Endothelial cell of umbilical vein (primary cell): ENCODE results near the gene AKAP12. TPM values are rescaled to one million over a fixed set of nuclear protein-coding genes. Genes with fewer than 3 reads are reported as not detected.
A peak's percentile ranks its signal among the peaks of the same experiment; 100 is the strongest.

Experiments used
- BruUV-seq: library from RNA; stranded (reverse); fragments of 400-500 nt; replicated peaks from 2 replicates; lab custom pipeline; 2021; lab: Mats Ljungman, UMichigan
- CTCF ChIA-PET: fragments of 300-600, 350-600 bp; sonication (Branson Sonifier 250); formaldehyde crosslinking; loops from one replicate; lab custom pipeline; 2021; ENCODE audit warnings: antibody characterized with exemption, inconsistent platforms; lab: Charles Lee
- POLR2A ChIA-PET: fragments of 300-600, 350-600 bp; sonication (Branson Sonifier 250); formaldehyde crosslinking; loops from one replicate; lab custom pipeline; 2021; ENCODE audit warnings: antibody characterized with exemption, inconsistent platforms; lab: Charles Lee
- DNase-seq: peaks from one replicate; pipeline ENCODE4 v3.0.0-alpha.2; 2011; ENCODE audit warnings: low read depth, low spot score
- FAIRE-seq: peaks from 2 replicates; lab custom pipeline; 2011; peaks lifted over from hg19 to GRCh38; lab: Jason Lieb, UNC
- H2AFZ ChIP-seq: 2 replicates; pipeline ENCODE4 v1.6.0; 2012; ENCODE audit warnings: low read depth, low read length, control low read depth, inconsistent platforms
- H3K27ac ChIP-seq: 2 replicates; pipeline ENCODE4 v1.5.1; 2011; ENCODE audit warnings: low read depth, mild to moderate bottlenecking, control low read depth, low read length, moderate library complexity; ENCODE audit not compliant: insufficient read depth
- H3K27me3 ChIP-seq, 2 experiments: 2 replicates each; pipeline versions ENCODE4 v1.6.0 to v1.6.1; 2011; ENCODE audit warnings: low read length in 2 of 2, mixed read lengths in 1 of 2; ENCODE audit not compliant: control insufficient read depth in 2 of 2, insufficient read depth in 2 of 2
- H3K36me3 ChIP-seq, 2 experiments: 2 replicates in 1 of 2; 3 replicates in 1 of 2; pipeline ENCODE4 v1.5.1; 2011; ENCODE audit warnings: low read length in 2 of 2, mild to moderate bottlenecking in 1 of 2, moderate library complexity in 1 of 2; ENCODE audit not compliant: control insufficient read depth in 2 of 2, insufficient read depth in 2 of 2; ENCODE audit errors: extremely low read depth in 1 of 2
- H3K4me1 ChIP-seq: 3 replicates; pipeline ENCODE4 v1.5.1; 2011; ENCODE audit warnings: mild to moderate bottlenecking, low read length; ENCODE audit not compliant: control insufficient read depth, insufficient read depth; ENCODE audit errors: extremely low read depth
- H3K4me2 ChIP-seq: 2 replicates; pipeline ENCODE4 v1.6.1; 2011; ENCODE audit warnings: low read length, control low read depth, mixed read lengths; ENCODE audit not compliant: insufficient read depth
- H3K4me3 ChIP-seq, 3 experiments: fragments of 200-600 bp in 1 of 3; sonication (generic), shearing (Covaris generic) in 1 of 3; replicated peaks in 1 of 3; 2 replicates each; pipeline ENCODE4 v1.5.1; 2011 to 2016; ENCODE audit warnings: control low read depth in 3 of 3, low read length in 3 of 3, mild to moderate bottlenecking in 2 of 3, inconsistent platforms in 1 of 3, low read depth in 1 of 3, moderate library complexity in 1 of 3; ENCODE audit not compliant: insufficient read depth in 1 of 3
- H3K79me2 ChIP-seq: 2 replicates; pipeline ENCODE4 v1.6.0; 2012; ENCODE audit warnings: low read length, inconsistent platforms; ENCODE audit not compliant: control insufficient read depth, insufficient read depth
- H3K9ac ChIP-seq: replicated peaks from 2 replicates; pipeline ENCODE3; 2011; ENCODE audit warnings: low read length, control low read depth; ENCODE audit not compliant: insufficient read depth; ENCODE audit errors: extremely low read depth
- H3K9me1 ChIP-seq: replicated peaks from 3 replicates; pipeline ENCODE4 v1.6.0; 2011; ENCODE audit warnings: mild to moderate bottlenecking, low read length; ENCODE audit not compliant: control insufficient read depth, insufficient read depth; ENCODE audit errors: extremely low read depth
- H3K9me3 ChIP-seq: replicated peaks from 2 replicates; pipeline ENCODE4 v1.5.1; 2012; ENCODE audit warnings: low read length, inconsistent platforms; ENCODE audit not compliant: control insufficient read depth, insufficient read depth
- H4K20me1 ChIP-seq: replicated peaks from 2 replicates; pipeline ENCODE3; 2011; ENCODE audit warnings: mild to moderate bottlenecking, low read length; ENCODE audit not compliant: control insufficient read depth, insufficient read depth; ENCODE audit errors: extremely low read depth
- CTCF ChIP-seq, 2 donors: IDR thresholded peaks; 1 replicate in 1 of 2; 2 replicates in 1 of 2; pipeline ENCODE4 v1.5.1; 2011; ENCODE audit warnings: low read length in 2 of 2, mild to moderate bottlenecking in 2 of 2, moderate library complexity in 2 of 2, control low read depth in 1 of 2, inconsistent platforms in 1 of 2, low read depth in 1 of 2; ENCODE audit not compliant: insufficient read depth in 1 of 2; ENCODE audit errors: extremely low read depth in 1 of 2
- EZH2 ChIP-seq: IDR thresholded peaks from 2 replicates; pipeline ENCODE4 v1.6.1; 2012; ENCODE audit warnings: borderline replicate concordance, low read depth, mild to moderate bottlenecking, moderate library complexity, low read length, inconsistent platforms; ENCODE audit not compliant: severe bottlenecking
- GATA2 ChIP-seq: IDR thresholded peaks from 2 replicates; pipeline ENCODE4 v1.7.0; 2011; ENCODE audit warnings: low read depth, mild to moderate bottlenecking, moderate library complexity, mixed read lengths, low read length; ENCODE audit not compliant: insufficient read length, insufficient read depth
- JUN ChIP-seq: IDR thresholded peaks from 2 replicates; pipeline ENCODE4 v1.6.1; 2011; ENCODE audit warnings: borderline replicate concordance, low read depth; ENCODE audit not compliant: insufficient read length, insufficient read depth
- MAX ChIP-seq: IDR thresholded peaks from 2 replicates; pipeline ENCODE4 v1.6.1; 2011; ENCODE audit not compliant: insufficient read depth, insufficient read length
- MYC ChIP-seq: IDR thresholded peaks from one replicate; pipeline ENCODE4 v1.6.1; 2011; ENCODE audit warnings: mild to moderate bottlenecking, low read depth, low read length
- POLR2A ChIP-seq: IDR thresholded peaks from 2 replicates; pipeline ENCODE4 v1.6.1; 2012; ENCODE audit warnings: low read depth, mild to moderate bottlenecking, control low read depth, low read length
- POLR2AphosphoS5 ChIP-seq: IDR thresholded peaks from 2 replicates; pipeline ENCODE4 v1.6.1; 2012; ENCODE audit warnings: low read depth, mild to moderate bottlenecking, control low read depth, low read length, moderate library complexity; ENCODE audit not compliant: insufficient read depth
- dilution Hi-C: fragments of 300-500 bp; cut with MboI; formaldehyde crosslinking; loops from one replicate; pipeline ENCODE4 v1.15.0; 2019; ENCODE audit warnings: low sequenced_read_pairs; ENCODE audit not compliant: extremely low pct_ligation_motif_present
- intact Hi-C: fragments of 100-400 bp; cut with micrococcal nuclease; formaldehyde crosslinking; loops from one replicate; pipeline ENCODE4 v1.10.0; 2022
- polyA plus RNA-seq, 4 experiments: library from polyadenylated mRNA; depleted of rRNA in 3 of 4; stranded (reverse) in 3 of 4; unstranded in 1 of 4; fragments of >200 nt; gene quantifications; 2 replicates each; pipeline versions ENCODE4 v1.2.1 to v1.2.3, GENCODE V29; 2011 to 2012; ENCODE audit warnings: missing spikeins in 1 of 4
- total RNA-seq: library from RNA; stranded (reverse); gene quantifications from 2 replicates; pipeline ENCODE4 v1.2.3, GENCODE V29; 2021

AKAP12 gene
- total and polyA plus RNA-seq, 2 donors (not counting 3 experiments of a cell fraction or from before 2014, with no cell fraction given) = 46.9 to 340 TPM

- BruUV-seq = TSS peak; percentile 3
- intact Hi-C loops = no loop called here
- POLR2A ChIA-PET = no interaction called here
Measured at GRCh38 chr6:151352410-151353396, 112.9 kb downstream of the AKAP12 start.

More at GRCh38 chr6:151352410-151353396, 112.9 kb downstream of the AKAP12 start:
- CTCF ChIA-PET = interaction anchor here (1.6 kb wide), 1 partner anchor 461 kb away, joined by 5 read pairs; no protein-coding TSS in a partner anchor
- TF ChIP-seq EZH2 = no peak
- no peak for TF ChIP-seq POLR2A
- TF ChIP-seq CTCF (IDR thresholded peaks at IDR 0.05; ENCODE audit: extremely low read depth in 1 of 2, insufficient read depth in 1 of 2, low read depth in 1 of 2, low read length in 2 of 2) = no peak
- no peak for TF ChIP-seq MYC
- no peak for TF ChIP-seq POLR2AphosphoS5
- TF ChIP-seq MAX = no peak
- TF ChIP-seq GATA2 = no peak
- no peak for TF ChIP-seq JUN
- H3K4me2 ChIP-seq = no peak overlapping the region
- no peaks in the 10 kb centered on the region for H3K27me3 ChIP-seq
- no peak overlapping the region for H2AFZ ChIP-seq
- no peaks in the 10 kb centered on the region for H3K9me3 ChIP-seq
- dilution Hi-C loops = no loop called here
- H3K79me2 ChIP-seq = peaks cover 11% of the 10 kb centered on the region
- H3K9me1 ChIP-seq = no peaks in the 10 kb centered on the region
- H3K36me3 ChIP-seq = peaks cover 12 to 33% of the 10 kb centered on the region in 2 experiments
- no peak overlapping the region for H3K4me3 ChIP-seq
- FAIRE-seq (peak; percentile 54), DNase-seq (no peak)
- H4K20me1 ChIP-seq = no peaks in the 10 kb centered on the region
- H3K9ac ChIP-seq = no peak overlapping the region
- no peak overlapping the region for H3K27ac ChIP-seq
- peaks cover 10% of the 10 kb centered on the region for H3K4me1 ChIP-seq
